ENCODE measurements around the gene GAB3. TPM values are rescaled to one million over a fixed set of nuclear protein-coding genes. Genes with fewer than 3 reads are reported as not detected.

GAB3 gene
- total RNA-seq, 1 experiment from 2014 or later: 0.69 TPM

DNA sequence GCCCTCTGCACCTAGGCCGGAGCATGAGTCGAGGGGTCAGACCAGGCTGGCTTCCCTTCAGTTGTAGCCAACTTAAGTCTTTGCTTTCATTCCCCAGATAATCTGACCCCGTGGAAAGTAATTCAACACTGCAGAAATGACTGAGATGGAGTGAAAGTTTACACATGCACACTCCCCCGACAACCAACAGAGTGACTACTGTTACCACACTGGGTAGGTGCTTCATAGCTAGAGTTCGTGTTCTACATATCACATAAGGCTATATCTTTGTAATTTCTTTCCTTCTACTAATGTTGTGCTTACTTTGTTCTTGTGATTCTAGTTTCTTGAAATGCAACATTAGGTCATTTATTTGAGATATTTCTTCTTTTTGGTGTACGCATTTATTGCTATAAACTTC, 90.3 kb downstream of the GAB3 start:
- H3K9me3 ChIP-seq (ENCODE audit: control insufficient read depth in 1 of 2, insufficient read depth in 1 of 2, low read depth in 1 of 2, low read length in 2 of 2): no peaks in the 10 kb centered on the region
- no peaks in the 10 kb centered on the region for H4K20me1 ChIP-seq (ENCODE audit: insufficient read depth)
- no peaks in the 10 kb centered on the region for H3K36me3 ChIP-seq (ENCODE audit: control insufficient read depth in 1 of 2, insufficient read depth in 2 of 2, low read length in 2 of 2)
- no peaks in the 10 kb centered on the region for H3K9me2 ChIP-seq (ENCODE audit: insufficient read depth)
- no peaks in the 10 kb centered on the region for H3K27me3 ChIP-seq (ENCODE audit: insufficient read depth, low read length)
- CTCF ChIA-PET: no interaction called here
- intact Hi-C loops (cut with micrococcal nuclease): no loop called here
- ATAC-seq (no peak), DNase-seq (ENCODE audit: low read depth, low spot score) (no peak)
- H3K9ac ChIP-seq (ENCODE audit: low read length): no peak overlapping the region
- H3K79me2 ChIP-seq (ENCODE audit: insufficient read depth, low read length): no peaks in the 10 kb centered on the region
- H2AFZ ChIP-seq (ENCODE audit: low read depth, low read length, poor library complexity, severe bottlenecking): no peak overlapping the region
- H3K4me3 ChIP-seq (replicated peaks in 1 of 2; ENCODE audit: low read depth in 1 of 2, low read length in 2 of 2): no peak overlapping the region
- no peak overlapping the region for H3K4me2 ChIP-seq (ENCODE audit: low read length)
- BruUV-seq (replicated peaks): no TSS peak
- no peaks in the 10 kb centered on the region for H3K4me1 ChIP-seq (ENCODE audit: control insufficient read depth in 1 of 2, insufficient read depth in 2 of 2, low read length in 2 of 2)
- RAD21 ChIA-PET (ENCODE audit: low non-redundant PET in 1 of 2, low total read pairs in 2 of 2, uncharacterized antibody in 2 of 2, unreplicated experiment in 2 of 2): no interaction called here
- TF ChIP-seq SIN3A (IDR thresholded peaks at IDR 0.05; ENCODE audit: low read depth) (no peak), ZFX (IDR thresholded peaks at IDR 0.05) (no peak), CBX3 (IDR thresholded peaks at IDR 0.05; ENCODE audit: low read depth) (no peak), SRF (IDR thresholded peaks at IDR 0.05; ENCODE audit: low read depth) (no peak), ELF1 (IDR thresholded peaks at IDR 0.05; ENCODE audit: borderline replicate concordance, low read depth) (no peak), CEBPB (IDR thresholded peaks at IDR 0.05; ENCODE audit: low read depth) (no peak), JUND (IDR thresholded peaks at IDR 0.05) (no peak), SP1 (IDR thresholded peaks at IDR 0.05; ENCODE audit: low read depth) (no peak), RAD21 (IDR thresholded peaks at IDR 0.05; ENCODE audit: low read depth) (no peak)
- TF ChIP-seq, protein P1, sequence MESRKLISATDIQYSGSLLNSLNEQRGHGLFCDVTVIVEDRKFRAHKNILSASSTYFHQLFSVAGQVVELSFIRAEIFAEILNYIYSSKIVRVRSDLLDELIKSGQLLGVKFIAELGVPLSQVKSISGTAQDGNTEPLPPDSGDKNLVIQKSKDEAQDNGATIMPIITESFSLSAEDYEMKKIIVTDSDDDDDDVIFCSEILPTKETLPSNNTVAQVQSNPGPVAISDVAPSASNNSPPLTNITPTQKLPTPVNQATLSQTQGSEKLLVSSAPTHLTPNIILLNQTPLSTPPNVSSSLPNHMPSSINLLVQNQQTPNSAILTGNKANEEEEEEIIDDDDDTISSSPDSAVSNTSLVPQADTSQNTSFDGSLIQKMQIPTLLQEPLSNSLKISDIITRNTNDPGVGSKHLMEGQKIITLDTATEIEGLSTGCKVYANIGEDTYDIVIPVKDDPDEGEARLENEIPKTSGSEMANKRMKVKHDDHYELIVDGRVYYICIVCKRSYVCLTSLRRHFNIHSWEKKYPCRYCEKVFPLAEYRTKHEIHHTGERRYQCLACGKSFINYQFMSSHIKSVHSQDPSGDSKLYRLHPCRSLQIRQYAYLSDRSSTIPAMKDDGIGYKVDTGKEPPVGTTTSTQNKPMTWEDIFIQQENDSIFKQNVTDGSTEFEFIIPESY (IDR thresholded peaks at IDR 0.05; ENCODE audit: extremely low read depth, insufficient replicate concordance, low read length): no peak
- POLR2A ChIA-PET: no interaction called here
- no peak overlapping the region for H3K27ac ChIP-seq (ENCODE audit: low read depth, low read length)

DNA sequence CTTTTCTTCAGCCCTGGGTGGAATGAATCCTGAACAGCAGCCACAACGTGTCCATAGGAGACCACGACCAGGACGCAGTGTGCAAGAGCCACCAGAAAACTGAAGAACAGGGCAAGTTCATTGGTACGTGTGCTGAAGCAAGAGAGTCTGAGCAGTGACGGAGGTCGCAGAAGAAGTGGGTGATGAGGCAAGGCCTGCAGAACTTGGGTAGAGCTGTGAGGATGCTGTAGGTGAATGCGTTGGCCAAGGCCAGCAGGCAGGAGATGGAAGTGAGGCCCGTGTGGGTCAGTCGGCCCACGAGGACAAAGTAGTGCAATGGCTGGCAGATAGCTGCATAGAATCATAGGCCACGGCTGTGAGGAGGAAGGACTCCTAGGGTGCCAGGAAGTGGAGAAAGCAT, 91.9 kb downstream of the GAB3 start:
- H2AFZ ChIP-seq (ENCODE audit: low read depth, low read length, poor library complexity, severe bottlenecking): no peak overlapping the region
- H3K27me3 ChIP-seq (ENCODE audit: insufficient read depth, low read length): no peaks in the 10 kb centered on the region
- H3K27ac ChIP-seq (ENCODE audit: low read depth, low read length): no peak overlapping the region
- H3K9me2 ChIP-seq (ENCODE audit: insufficient read depth): no peaks in the 10 kb centered on the region
- no peaks in the 10 kb centered on the region for H4K20me1 ChIP-seq (ENCODE audit: insufficient read depth)
- H3K9ac ChIP-seq (ENCODE audit: low read length): no peak overlapping the region
- H3K79me2 ChIP-seq (ENCODE audit: insufficient read depth, low read length): no peaks in the 10 kb centered on the region
- H3K4me2 ChIP-seq (ENCODE audit: low read length): no peak overlapping the region
- H3K4me3 ChIP-seq (replicated peaks in 1 of 2; ENCODE audit: low read depth in 1 of 2, low read length in 2 of 2): no peak overlapping the region
- intact Hi-C loops (cut with micrococcal nuclease): no loop called here
- no peaks in the 10 kb centered on the region for H3K9me3 ChIP-seq (ENCODE audit: control insufficient read depth in 1 of 2, insufficient read depth in 1 of 2, low read depth in 1 of 2, low read length in 2 of 2)
- RAD21 ChIA-PET (ENCODE audit: low non-redundant PET in 1 of 2, low total read pairs in 2 of 2, uncharacterized antibody in 2 of 2, unreplicated experiment in 2 of 2): no interaction called here
- BruUV-seq (replicated peaks): no TSS peak
- CTCF ChIA-PET: no interaction called here
- H3K36me3 ChIP-seq (ENCODE audit: control insufficient read depth in 1 of 2, insufficient read depth in 2 of 2, low read length in 2 of 2): no peaks in the 10 kb centered on the region
- H3K4me1 ChIP-seq (ENCODE audit: control insufficient read depth in 1 of 2, insufficient read depth in 2 of 2, low read length in 2 of 2): no peaks in the 10 kb centered on the region
- POLR2A ChIA-PET: no interaction called here
- DNase-seq (ENCODE audit: low read depth, low spot score) (no peak), ATAC-seq (no peak)
- no peak for TF ChIP-seq FOSL1 (IDR thresholded peaks at IDR 0.05; ENCODE audit: low read depth)
- no peak for TF ChIP-seq POLR2A (IDR thresholded peaks at IDR 0.05; ENCODE audit: borderline replicate concordance, extremely low read depth, insufficient read depth, insufficient read length)
- TF ChIP-seq CBX3 (IDR thresholded peaks at IDR 0.05; ENCODE audit: low read depth): no peak
- TF ChIP-seq POLR2AphosphoS5 (IDR thresholded peaks at IDR 0.05; ENCODE audit: low read depth, low read length): no peak
- TF ChIP-seq SRF (IDR thresholded peaks at IDR 0.05; ENCODE audit: low read depth): no peak
- TF ChIP-seq, protein P2, sequence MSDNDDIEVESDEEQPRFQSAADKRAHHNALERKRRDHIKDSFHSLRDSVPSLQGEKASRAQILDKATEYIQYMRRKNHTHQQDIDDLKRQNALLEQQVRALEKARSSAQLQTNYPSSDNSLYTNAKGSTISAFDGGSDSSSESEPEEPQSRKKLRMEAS (IDR thresholded peaks at IDR 0.05): no peak
- TF ChIP-seq, protein P3, sequence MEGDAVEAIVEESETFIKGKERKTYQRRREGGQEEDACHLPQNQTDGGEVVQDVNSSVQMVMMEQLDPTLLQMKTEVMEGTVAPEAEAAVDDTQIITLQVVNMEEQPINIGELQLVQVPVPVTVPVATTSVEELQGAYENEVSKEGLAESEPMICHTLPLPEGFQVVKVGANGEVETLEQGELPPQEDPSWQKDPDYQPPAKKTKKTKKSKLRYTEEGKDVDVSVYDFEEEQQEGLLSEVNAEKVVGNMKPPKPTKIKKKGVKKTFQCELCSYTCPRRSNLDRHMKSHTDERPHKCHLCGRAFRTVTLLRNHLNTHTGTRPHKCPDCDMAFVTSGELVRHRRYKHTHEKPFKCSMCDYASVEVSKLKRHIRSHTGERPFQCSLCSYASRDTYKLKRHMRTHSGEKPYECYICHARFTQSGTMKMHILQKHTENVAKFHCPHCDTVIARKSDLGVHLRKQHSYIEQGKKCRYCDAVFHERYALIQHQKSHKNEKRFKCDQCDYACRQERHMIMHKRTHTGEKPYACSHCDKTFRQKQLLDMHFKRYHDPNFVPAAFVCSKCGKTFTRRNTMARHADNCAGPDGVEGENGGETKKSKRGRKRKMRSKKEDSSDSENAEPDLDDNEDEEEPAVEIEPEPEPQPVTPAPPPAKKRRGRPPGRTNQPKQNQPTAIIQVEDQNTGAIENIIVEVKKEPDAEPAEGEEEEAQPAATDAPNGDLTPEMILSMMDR (IDR thresholded peaks at IDR 0.05 in 2 of 3, conservative IDR thresholded peaks at IDR 0.05 in 1 of 3; ENCODE audit: borderline replicate concordance in 1 of 3, insufficient read depth in 1 of 3, low read depth in 2 of 3, low read length in 2 of 3): no peak
- TF ChIP-seq EGR1 (IDR thresholded peaks at IDR 0.05; ENCODE audit: low read depth): no peak
- no peak for TF ChIP-seq JUND (IDR thresholded peaks at IDR 0.05)

All from HCT116 (cell line).